HG03108 (cell line): ENCODE results near the gene IL17B.

ENCODE experiments used
- ATAC-seq: cut with Tn5 transposase; IDR thresholded peaks from one replicate; pipeline ENCODE4 v1.9.1; 2021; ENCODE audit warnings: moderate library complexity; ENCODE audit not compliant: unreplicated experiment

Gene IL17B

DNA sequence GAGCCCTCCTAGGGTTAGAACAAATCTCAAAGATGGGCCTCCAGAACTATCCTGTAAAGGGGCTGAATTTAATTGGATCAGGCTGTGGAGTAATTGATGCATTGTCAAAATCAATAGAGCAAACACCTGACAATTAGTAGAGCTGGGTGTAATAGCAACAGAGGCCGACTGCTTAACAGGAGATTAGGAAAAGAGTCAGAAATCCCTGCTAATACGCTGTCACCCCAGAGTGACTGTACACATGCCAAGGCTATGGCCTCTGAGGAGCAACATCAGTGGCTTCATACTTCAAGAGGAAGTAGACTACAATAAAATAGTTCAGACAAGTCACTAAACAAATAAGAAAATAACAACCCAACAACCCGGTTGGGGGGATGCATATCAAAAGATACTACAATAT is 52.5 kb downstream of the IL17B start:
- ATAC-seq: no peak

DNA sequence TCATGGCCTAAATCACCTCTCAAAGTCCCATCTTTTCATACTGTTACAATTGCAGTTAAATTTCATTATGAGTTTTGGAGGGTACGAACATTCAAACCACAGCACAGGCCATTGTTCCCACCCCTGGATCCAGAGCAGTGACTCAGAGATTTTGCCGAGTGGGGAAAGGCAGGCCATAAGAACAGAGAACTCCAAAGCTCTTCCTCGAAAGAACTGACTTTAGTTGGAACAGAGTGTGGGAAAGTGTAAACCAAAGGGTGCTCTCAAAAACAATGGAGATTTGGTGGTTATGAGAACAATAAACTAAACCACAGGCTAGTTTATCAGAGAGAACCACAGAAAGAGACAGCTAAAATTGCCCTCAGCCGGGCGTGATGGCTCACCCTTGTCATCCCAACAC is 53.2 kb downstream of the IL17B start:
- ATAC-seq: no peak

DNA sequence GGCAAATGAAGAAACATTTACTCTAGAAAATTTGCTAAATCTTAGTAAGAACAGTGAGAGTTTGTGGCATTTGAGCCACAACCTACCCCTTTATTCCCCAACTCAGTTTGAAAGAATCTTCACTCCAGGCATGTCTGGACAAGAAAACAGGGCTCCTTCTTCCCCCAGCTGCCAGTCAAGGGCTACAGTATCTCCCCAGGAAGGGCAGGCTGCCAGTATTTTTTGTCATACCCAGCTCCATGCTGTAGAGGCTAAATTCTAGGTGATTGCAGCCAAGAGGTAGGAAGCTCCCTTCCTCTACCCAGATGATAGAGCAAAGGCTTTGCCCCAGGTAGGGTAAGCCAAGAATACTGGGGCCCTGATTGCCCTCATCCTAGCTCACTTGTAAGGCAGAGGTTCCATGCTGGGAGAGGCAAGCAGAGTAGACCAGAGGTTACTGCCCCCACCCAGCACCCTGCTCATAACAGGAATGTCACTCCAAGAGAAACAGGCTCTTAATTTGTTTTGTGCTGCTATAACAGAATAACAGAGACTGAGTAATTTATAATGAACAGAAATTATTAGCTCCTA is 53.8 kb downstream of the IL17B start:
- no peak for ATAC-seq

DNA sequence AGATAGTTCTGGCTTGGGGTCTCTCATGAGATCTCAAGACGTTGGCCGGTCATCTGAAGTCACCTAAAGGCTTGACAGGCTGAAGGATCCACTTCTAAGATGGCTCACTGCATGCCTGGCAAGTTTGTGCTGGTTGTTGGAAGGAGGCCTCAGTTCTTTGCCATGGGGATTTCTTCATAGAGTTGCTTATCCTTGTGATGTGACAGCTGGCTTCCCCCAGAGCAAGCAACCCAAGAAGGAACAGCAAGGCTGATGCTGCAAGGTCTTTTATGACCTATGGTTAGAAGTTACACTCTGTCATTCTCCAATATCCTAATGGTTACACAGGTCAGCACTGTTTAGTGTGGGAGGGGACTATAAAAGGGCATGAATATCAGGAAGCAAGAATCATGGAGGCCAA is 54.5 kb downstream of the IL17B start:
- no peak for ATAC-seq
